GM23338 (cell line): ENCODE results near the gene POP4. TPM values are rescaled to one million over a fixed set of nuclear protein-coding genes. Genes with fewer than 3 reads are reported as not detected.

Source experiments
- ATAC-seq: fragments of 200-7000 bp; cut with Tn5 transposase; 3 replicates; pipeline ENCODE4 v1.9.1; 2020
- DNase-seq: peaks from one replicate; pipeline ENCODE4 v3.0.0-alpha.2; 2015; ENCODE audit warnings: low spot score
- H2AFZ ChIP-seq: fragments of 200-600 bp; sonication (generic); 2 replicates; pipeline ENCODE4 v1.8.0; 2016; ENCODE audit warnings: antibody characterized with exemption, mild to moderate bottlenecking, moderate library complexity
- H3F3A ChIP-seq: fragments of 200-600 bp; sonication (generic); replicated peaks from 2 replicates; pipeline ENCODE4 v1.8.0; 2017; ENCODE audit warnings: antibody characterized with exemption, mixed run types, low read depth
- H3K27ac ChIP-seq: fragments of 200-600 bp; sonication (generic); 2 replicates; pipeline ENCODE4 v1.6.1; 2016; ENCODE audit warnings: low read depth
- H3K27me3 ChIP-seq: fragments of 200-600 bp; sonication (generic); 2 replicates; pipeline ENCODE4 v1.8.0; 2016; ENCODE audit warnings: mild to moderate bottlenecking, mixed run types, moderate library complexity; ENCODE audit not compliant: insufficient read depth
- H3K36me3 ChIP-seq: fragments of 200-600 bp; sonication (generic); 2 replicates; pipeline ENCODE4 v1.8.0; 2016; ENCODE audit warnings: mild to moderate bottlenecking; ENCODE audit not compliant: insufficient read depth
- H3K4me1 ChIP-seq: fragments of 200-600 bp; sonication (generic); 2 replicates; pipeline ENCODE4 v1.8.0; 2016; ENCODE audit warnings: mild to moderate bottlenecking, moderate library complexity; ENCODE audit not compliant: insufficient read depth
- H3K4me2 ChIP-seq: fragments of 200-600 bp; sonication (generic); 2 replicates; pipeline ENCODE4 v1.7.1; 2017; ENCODE audit warnings: mixed run types
- H3K4me3 ChIP-seq: fragments of 200-600 bp; sonication (generic); 2 replicates; pipeline ENCODE4 v1.6.1; 2016; ENCODE audit warnings: mixed run types
- H3K79me2 ChIP-seq: fragments of 200-600 bp; sonication (generic); replicated peaks from 2 replicates; pipeline ENCODE4 v1.8.0; 2017; ENCODE audit warnings: mild to moderate bottlenecking; ENCODE audit not compliant: insufficient read depth
- H3K9me2 ChIP-seq: fragments of 200-600 bp; sonication (generic); 2 replicates; pipeline ENCODE4 v1.8.0; 2017; ENCODE audit not compliant: insufficient read depth
- H4K20me1 ChIP-seq: fragments of 200-600 bp; sonication (generic); replicated peaks from 2 replicates; pipeline ENCODE4 v1.8.0; 2017; ENCODE audit warnings: mild to moderate bottlenecking; ENCODE audit not compliant: insufficient read depth
- H3K27ac Mint-ChIP-seq: 2 replicates; pipeline ENCODE4 v1.8.0; 2020; ENCODE audit warnings: inconsistent platforms, mild to moderate bottlenecking, moderate library complexity, mixed read lengths
- H3K27me3 Mint-ChIP-seq: 3 replicates; pipeline ENCODE4 v1.8.0; 2022; ENCODE audit warnings: low read depth, mild to moderate bottlenecking, moderate library complexity, mixed read lengths, inconsistent platforms; ENCODE audit not compliant: insufficient read depth, poor library complexity
- H3K36me3 Mint-ChIP-seq: 3 replicates; pipeline ENCODE4 v1.8.0; 2021; ENCODE audit warnings: low read depth, mild to moderate bottlenecking, inconsistent platforms, moderate library complexity, mixed read lengths
- H3K4me1 Mint-ChIP-seq: 3 replicates; pipeline ENCODE4 v1.8.0; 2020; ENCODE audit warnings: mild to moderate bottlenecking, inconsistent platforms, mixed read lengths
- H3K4me3 Mint-ChIP-seq: 3 replicates; pipeline ENCODE4 v1.8.0; 2021; ENCODE audit warnings: moderate library complexity, mild to moderate bottlenecking, inconsistent platforms, mixed read lengths
- H3K9me3 Mint-ChIP-seq: 3 replicates; pipeline ENCODE4 v1.8.0; 2020; ENCODE audit warnings: moderate library complexity, mild to moderate bottlenecking, inconsistent platforms, mixed read lengths
- CREB1 ChIP-seq: fragments of 250-450 bp; sonication (Bioruptor Pico); IDR thresholded peaks from 2 replicates; pipeline ENCODE4 v1.5.0; 2020; ENCODE audit warnings: low read depth, mild to moderate bottlenecking, moderate library complexity
- CTCF ChIP-seq, 2 experiments: fragments of 200-600 bp in 1 of 2; sonication (generic) in 1 of 2; conservative IDR thresholded peaks; 2 replicates each; pipeline versions ENCODE4 v1.5.1 to v1.6.1; 2016 to 2017; ENCODE audit warnings: antibody characterized with exemption in 2 of 2, low read depth in 2 of 2, mild to moderate bottlenecking in 2 of 2, moderate library complexity in 1 of 2
- ETS1 ChIP-seq: IDR thresholded peaks from 2 replicates; pipeline ENCODE4 v1.6.1; 2016; ENCODE audit warnings: antibody characterized with exemption
- EZH2 ChIP-seq: fragments of 200-600 bp; sonication (generic); IDR thresholded peaks from one replicate; pipeline ENCODE4 v1.8.0; 2017; ENCODE audit warnings: antibody characterized with exemption, mild to moderate bottlenecking, low read depth; ENCODE audit not compliant: unreplicated experiment
- EZH2phosphoT487 ChIP-seq: fragments of 200-600 bp; sonication (generic); IDR thresholded peaks from one replicate; pipeline ENCODE4 v1.8.1; 2018; ENCODE audit warnings: antibody characterized with exemption; ENCODE audit not compliant: unreplicated experiment
- JUNB ChIP-seq: IDR thresholded peaks from one replicate; pipeline ENCODE4 v1.6.1; 2016; ENCODE audit warnings: antibody characterized with exemption; ENCODE audit not compliant: unreplicated experiment
- NANOG ChIP-seq: IDR thresholded peaks from 2 replicates; pipeline ENCODE4 v1.6.1; 2016; ENCODE audit warnings: antibody characterized with exemption, borderline replicate concordance
- POLR2AphosphoS5 ChIP-seq: IDR thresholded peaks from 2 replicates; pipeline ENCODE4 v1.6.1; 2016; ENCODE audit warnings: antibody characterized with exemption, low read depth
- STAT1 ChIP-seq: IDR thresholded peaks from one replicate; pipeline ENCODE4 v1.6.1; 2016; ENCODE audit warnings: antibody characterized with exemption; ENCODE audit not compliant: unreplicated experiment
- ZNF114 ChIP-seq: fragments of 250-450 bp; sonication (Bioruptor Pico); IDR thresholded peaks from 2 replicates; pipeline ENCODE4 v1.5.0; 2020; ENCODE audit warnings: mild to moderate bottlenecking, moderate library complexity
- ZNF331 ChIP-seq: fragments of 250-450 bp; sonication (Bioruptor Pico); IDR thresholded peaks from 2 replicates; pipeline ENCODE4 v1.5.0; 2020; ENCODE audit warnings: low read depth, mild to moderate bottlenecking, moderate library complexity
- ZNF462 ChIP-seq: fragments of 250-450 bp; sonication (Bioruptor Pico); IDR thresholded peaks from 2 replicates; pipeline ENCODE4 v1.5.0; 2020; ENCODE audit warnings: mild to moderate bottlenecking, moderate library complexity
- polyA plus RNA-seq: library from polyadenylated mRNA; unstranded; fragments of >200 nt; fragmentation: Nextera tagmentation; extraction: Ambion mirVana; gene quantifications from 2 replicates; pipeline ENCODE4 v1.2.1, GENCODE V29; 2016
- total RNA-seq: library from RNA; depleted of rRNA; stranded (reverse); fragments of >200 nt; shearing (Covaris generic); gene quantifications from 2 replicates; pipeline ENCODE4 v1.2.3, GENCODE V29; 2014
- TF ChIP-seq, protein P1 (sequence below): IDR thresholded peaks from one replicate; pipeline ENCODE4 v1.6.1; 2018; ENCODE audit warnings: antibody characterized with exemption; ENCODE audit not compliant: unreplicated experiment

POP4 gene
- total and polyA plus RNA-seq, 2 experiments from 2014 or later: 37.2 to 58.3 TPM

DNA sequence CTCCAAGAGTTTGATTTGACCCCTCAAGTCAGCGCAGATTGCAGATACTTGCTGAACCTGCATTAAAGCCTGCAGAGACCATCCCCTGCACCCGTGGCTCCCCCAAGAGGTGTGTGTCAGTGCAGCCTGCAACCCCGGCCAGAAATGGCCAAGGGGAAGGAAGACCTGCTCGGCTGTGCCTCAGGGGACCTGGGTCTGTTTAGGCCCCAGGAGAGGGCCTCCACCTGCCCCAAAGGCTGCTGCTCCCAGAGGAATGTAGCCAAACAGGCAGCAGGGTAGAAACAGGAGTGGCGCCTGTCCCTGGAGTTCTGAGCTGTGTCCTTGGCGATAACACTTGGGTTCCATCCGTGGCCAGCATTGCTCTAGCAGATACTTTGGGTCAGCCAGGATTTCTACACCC, 8.0 kb downstream of the POP4 start:
- no peaks in the 10 kb centered on the region for H3K4me1 ChIP-seq
- DNase-seq (no peak), ATAC-seq (no peak)
- no peaks in the 10 kb centered on the region for H3K79me2 ChIP-seq
- Mint-ChIP-seq H3K9me3 (no peaks in the 10 kb centered on the region), H3K27me3 (peaks cover 2% of the 10 kb centered on the region), H3K4me3 (no peak overlapping the region), H3K36me3 (peaks cover 52% of the 10 kb centered on the region), H3K27ac (no peak overlapping the region), H3K4me1 (peaks cover 2% of the 10 kb centered on the region; the same call in 2 of the 3 replicates)
- no peaks in the 10 kb centered on the region for H3K36me3 ChIP-seq
- no peak overlapping the region for H3K4me3 ChIP-seq
- H3K9me2 ChIP-seq: no peaks in the 10 kb centered on the region
- TF ChIP-seq ZNF331 (CRISPR knock-in tag): no peak
- no peak for TF ChIP-seq POLR2AphosphoS5
- no peak for TF ChIP-seq STAT1
- TF ChIP-seq CTCF (conservative IDR thresholded peaks at IDR 0.05; ENCODE audit: low read depth in 2 of 2): no peak
- TF ChIP-seq JUNB: no peak
- TF ChIP-seq ZNF462 (CRISPR knock-in tag): no peak
- no peak for TF ChIP-seq NANOG
- TF ChIP-seq, protein P1, sequence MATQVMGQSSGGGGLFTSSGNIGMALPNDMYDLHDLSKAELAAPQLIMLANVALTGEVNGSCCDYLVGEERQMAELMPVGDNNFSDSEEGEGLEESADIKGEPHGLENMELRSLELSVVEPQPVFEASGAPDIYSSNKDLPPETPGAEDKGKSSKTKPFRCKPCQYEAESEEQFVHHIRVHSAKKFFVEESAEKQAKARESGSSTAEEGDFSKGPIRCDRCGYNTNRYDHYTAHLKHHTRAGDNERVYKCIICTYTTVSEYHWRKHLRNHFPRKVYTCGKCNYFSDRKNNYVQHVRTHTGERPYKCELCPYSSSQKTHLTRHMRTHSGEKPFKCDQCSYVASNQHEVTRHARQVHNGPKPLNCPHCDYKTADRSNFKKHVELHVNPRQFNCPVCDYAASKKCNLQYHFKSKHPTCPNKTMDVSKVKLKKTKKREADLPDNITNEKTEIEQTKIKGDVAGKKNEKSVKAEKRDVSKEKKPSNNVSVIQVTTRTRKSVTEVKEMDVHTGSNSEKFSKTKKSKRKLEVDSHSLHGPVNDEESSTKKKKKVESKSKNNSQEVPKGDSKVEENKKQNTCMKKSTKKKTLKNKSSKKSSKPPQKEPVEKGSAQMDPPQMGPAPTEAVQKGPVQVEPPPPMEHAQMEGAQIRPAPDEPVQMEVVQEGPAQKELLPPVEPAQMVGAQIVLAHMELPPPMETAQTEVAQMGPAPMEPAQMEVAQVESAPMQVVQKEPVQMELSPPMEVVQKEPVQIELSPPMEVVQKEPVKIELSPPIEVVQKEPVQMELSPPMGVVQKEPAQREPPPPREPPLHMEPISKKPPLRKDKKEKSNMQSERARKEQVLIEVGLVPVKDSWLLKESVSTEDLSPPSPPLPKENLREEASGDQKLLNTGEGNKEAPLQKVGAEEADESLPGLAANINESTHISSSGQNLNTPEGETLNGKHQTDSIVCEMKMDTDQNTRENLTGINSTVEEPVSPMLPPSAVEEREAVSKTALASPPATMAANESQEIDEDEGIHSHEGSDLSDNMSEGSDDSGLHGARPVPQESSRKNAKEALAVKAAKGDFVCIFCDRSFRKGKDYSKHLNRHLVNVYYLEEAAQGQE: no peak
- TF ChIP-seq ZNF114: no peak
- TF ChIP-seq EZH2phosphoT487: no peak
- no peak for TF ChIP-seq ETS1
- TF ChIP-seq CREB1 (CRISPR knock-in tag): no peak
- TF ChIP-seq EZH2: no peak
- no peaks in the 10 kb centered on the region for H3K27me3 ChIP-seq
- H2AFZ ChIP-seq: no peak overlapping the region
- no peaks in the 10 kb centered on the region for H3F3A ChIP-seq
- no peak overlapping the region for H3K4me2 ChIP-seq
- H3K27ac ChIP-seq: no peak overlapping the region
- H4K20me1 ChIP-seq: no peaks in the 10 kb centered on the region
